Astrocyte (in vitro differentiated cells and primary cell): ENCODE measurements around the gene ST6GALNAC3. TPM values are rescaled to one million over a fixed set of nuclear protein-coding genes. Genes with fewer than 3 reads are reported as not detected.

Experiments used
- DNase-seq: peaks from one replicate; pipeline ENCODE4 v3.0.0-alpha.2; 2010; ENCODE audit warnings: low read depth
- FAIRE-seq: peaks from 2 replicates; lab custom pipeline; 2011; peaks lifted over from hg19 to GRCh38; lab: Jason Lieb, UNC
- H2AFZ ChIP-seq: 2 replicates; pipeline ENCODE4 v1.6.0; 2012; ENCODE audit warnings: low read depth, low read length, inconsistent platforms
- H3K27ac ChIP-seq: 2 replicates; pipeline ENCODE4 v1.5.1; 2011; ENCODE audit warnings: low read depth, low read length, inconsistent platforms
- H3K27me3 ChIP-seq: 2 replicates; pipeline ENCODE4 v1.6.0; 2011; ENCODE audit warnings: low read length, inconsistent platforms; ENCODE audit not compliant: insufficient read depth
- H3K36me3 ChIP-seq: 2 replicates; pipeline ENCODE4 v1.5.1; 2011; ENCODE audit warnings: low read length, inconsistent platforms; ENCODE audit not compliant: insufficient read depth
- H3K4me1 ChIP-seq: 2 replicates; pipeline ENCODE4 v1.5.1; 2011; ENCODE audit warnings: low read length, inconsistent platforms; ENCODE audit not compliant: insufficient read depth
- H3K4me2 ChIP-seq: 2 replicates; pipeline ENCODE4 v1.6.0; 2012; ENCODE audit warnings: low read length, inconsistent platforms
- H3K4me3 ChIP-seq: 2 replicates; pipeline ENCODE4 v1.5.1; 2011; ENCODE audit warnings: low read depth, mild to moderate bottlenecking, low read length, inconsistent platforms; ENCODE audit not compliant: insufficient read depth
- H3K79me2 ChIP-seq: 2 replicates; pipeline ENCODE4 v1.6.0; 2012; ENCODE audit warnings: mild to moderate bottlenecking, low read length, inconsistent platforms; ENCODE audit not compliant: insufficient read depth
- H3K9ac ChIP-seq: 2 replicates; pipeline ENCODE4 v1.6.0; 2012; ENCODE audit warnings: mild to moderate bottlenecking, low read length, inconsistent platforms
- H3K9me3 ChIP-seq: 2 replicates; pipeline ENCODE4 v1.5.1; 2012; ENCODE audit warnings: low read depth, mild to moderate bottlenecking, low read length, inconsistent platforms; ENCODE audit not compliant: insufficient read depth
- H4K20me1 ChIP-seq: 2 replicates; pipeline ENCODE4 v1.6.0; 2012; ENCODE audit warnings: low read length, inconsistent platforms; ENCODE audit not compliant: insufficient read depth
- H3K27ac Mint-ChIP-seq: one replicate; pipeline ENCODE4 v1.8.0; 2021; ENCODE audit warnings: mild to moderate bottlenecking, mixed read lengths; ENCODE audit not compliant: unreplicated experiment
- H3K27me3 Mint-ChIP-seq: one replicate; pipeline ENCODE4 v1.8.0; 2021; ENCODE audit warnings: low read depth, mixed read lengths; ENCODE audit not compliant: unreplicated experiment
- H3K36me3 Mint-ChIP-seq: one replicate; pipeline ENCODE4 v1.8.0; 2021; ENCODE audit warnings: low read depth, mixed read lengths; ENCODE audit not compliant: unreplicated experiment
- H3K4me1 Mint-ChIP-seq: one replicate; pipeline ENCODE4 v1.8.0; 2021; ENCODE audit warnings: low read depth, mixed read lengths; ENCODE audit not compliant: unreplicated experiment
- H3K4me3 Mint-ChIP-seq: one replicate; pipeline ENCODE4 v1.8.0; 2021; ENCODE audit warnings: mild to moderate bottlenecking, moderate library complexity, mixed read lengths; ENCODE audit not compliant: unreplicated experiment
- H3K9me3 Mint-ChIP-seq: one replicate; pipeline ENCODE4 v1.8.0; 2021; ENCODE audit warnings: mild to moderate bottlenecking, mixed read lengths; ENCODE audit not compliant: unreplicated experiment
- EZH2 ChIP-seq: IDR thresholded peaks from 2 replicates; pipeline ENCODE4 v1.6.1; 2012; ENCODE audit warnings: mild to moderate bottlenecking, low read length, inconsistent platforms; ENCODE audit not compliant: insufficient read depth
- total RNA-seq: library from RNA; stranded (reverse); gene quantifications from 2 replicates; pipeline ENCODE4 v1.2.1, GENCODE V29; 2021
- TF ChIP-seq, protein P1 (sequence below): IDR thresholded peaks from 2 replicates; pipeline ENCODE4 v1.5.1; 2011; ENCODE audit warnings: low read depth, mild to moderate bottlenecking, inconsistent platforms, low read length, moderate library complexity; ENCODE audit not compliant: insufficient read depth

The ST6GALNAC3 gene
- total RNA-seq, 1 donor from 2014 or later, result 3.2 TPM

GRCh38 chr1:76611770-76612445 is 537.4 kb downstream of the ST6GALNAC3 start:
- H3K4me3 Mint-ChIP-seq, result no peak overlapping the region

DNA sequence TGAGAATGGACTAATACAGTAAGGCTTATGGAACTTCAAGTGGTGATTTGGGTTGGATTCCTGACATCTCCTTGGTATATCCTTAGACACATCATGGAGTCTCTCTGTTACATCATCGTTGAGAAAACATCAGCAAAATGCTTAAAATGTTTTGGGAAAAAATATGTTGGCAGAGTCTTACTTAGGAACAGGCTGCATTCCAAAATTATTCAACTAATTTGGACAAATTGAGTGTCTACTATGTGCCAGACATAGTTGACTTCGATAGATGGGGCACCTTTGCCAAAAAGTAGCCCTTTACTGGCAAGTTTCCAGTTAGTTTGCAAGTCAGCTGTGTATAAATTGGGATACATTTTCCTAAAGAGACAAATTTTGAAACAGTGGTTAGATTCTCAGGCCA is 539.3 kb downstream of the ST6GALNAC3 start:
- H3K4me2 ChIP-seq, result no peak overlapping the region
- no peaks in the 10 kb centered on the region for H3K36me3 Mint-ChIP-seq
- H3K9ac ChIP-seq, result no peak overlapping the region
- TF ChIP-seq, protein P1, sequence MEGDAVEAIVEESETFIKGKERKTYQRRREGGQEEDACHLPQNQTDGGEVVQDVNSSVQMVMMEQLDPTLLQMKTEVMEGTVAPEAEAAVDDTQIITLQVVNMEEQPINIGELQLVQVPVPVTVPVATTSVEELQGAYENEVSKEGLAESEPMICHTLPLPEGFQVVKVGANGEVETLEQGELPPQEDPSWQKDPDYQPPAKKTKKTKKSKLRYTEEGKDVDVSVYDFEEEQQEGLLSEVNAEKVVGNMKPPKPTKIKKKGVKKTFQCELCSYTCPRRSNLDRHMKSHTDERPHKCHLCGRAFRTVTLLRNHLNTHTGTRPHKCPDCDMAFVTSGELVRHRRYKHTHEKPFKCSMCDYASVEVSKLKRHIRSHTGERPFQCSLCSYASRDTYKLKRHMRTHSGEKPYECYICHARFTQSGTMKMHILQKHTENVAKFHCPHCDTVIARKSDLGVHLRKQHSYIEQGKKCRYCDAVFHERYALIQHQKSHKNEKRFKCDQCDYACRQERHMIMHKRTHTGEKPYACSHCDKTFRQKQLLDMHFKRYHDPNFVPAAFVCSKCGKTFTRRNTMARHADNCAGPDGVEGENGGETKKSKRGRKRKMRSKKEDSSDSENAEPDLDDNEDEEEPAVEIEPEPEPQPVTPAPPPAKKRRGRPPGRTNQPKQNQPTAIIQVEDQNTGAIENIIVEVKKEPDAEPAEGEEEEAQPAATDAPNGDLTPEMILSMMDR, result no peak
- no peak for TF ChIP-seq EZH2
- no peaks in the 10 kb centered on the region for H3K4me1 Mint-ChIP-seq
- H4K20me1 ChIP-seq, result no peaks in the 10 kb centered on the region
- H3K27ac Mint-ChIP-seq, result no peak overlapping the region
- no peak overlapping the region for H3K27ac ChIP-seq
- FAIRE-seq (no peak), DNase-seq (no peak)
- H3K36me3 ChIP-seq, result no peaks in the 10 kb centered on the region
- H3K4me3 Mint-ChIP-seq, result no peak overlapping the region
- no peak overlapping the region for H3K4me3 ChIP-seq
- no peaks in the 10 kb centered on the region for H3K9me3 Mint-ChIP-seq
- no peaks in the 10 kb centered on the region for H3K27me3 ChIP-seq
- no peaks in the 10 kb centered on the region for H3K79me2 ChIP-seq
- H3K9me3 ChIP-seq, result no peaks in the 10 kb centered on the region
- H3K4me1 ChIP-seq, result no peaks in the 10 kb centered on the region
- peaks cover 2% of the 10 kb centered on the region for H3K27me3 Mint-ChIP-seq
- no peak overlapping the region for H2AFZ ChIP-seq

More at GRCh38 chr1:76611770-76612445, 537.4 kb downstream of the ST6GALNAC3 start:
- no peak overlapping the region for H3K4me2 ChIP-seq
- no peaks in the 10 kb centered on the region for H3K9me3 Mint-ChIP-seq
- no peaks in the 10 kb centered on the region for H3K9me3 ChIP-seq
- TF ChIP-seq EZH2, result no peak
- no peak overlapping the region for H3K27ac ChIP-seq
- no peak overlapping the region for H3K4me3 ChIP-seq
- H3K79me2 ChIP-seq, result no peaks in the 10 kb centered on the region
- no peaks in the 10 kb centered on the region for H4K20me1 ChIP-seq
- no peaks in the 10 kb centered on the region for H3K4me1 ChIP-seq
- no peaks in the 10 kb centered on the region for H3K36me3 Mint-ChIP-seq
- peaks cover 2% of the 10 kb centered on the region for H3K27me3 Mint-ChIP-seq
- H3K9ac ChIP-seq, result no peak overlapping the region
- no peak overlapping the region for H2AFZ ChIP-seq
- no peak for DNase-seq
- FAIRE-seq, result no peak
- no peaks in the 10 kb centered on the region for H3K27me3 ChIP-seq
- no peak overlapping the region for H3K27ac Mint-ChIP-seq
- no peaks in the 10 kb centered on the region for H3K4me1 Mint-ChIP-seq
- no peaks in the 10 kb centered on the region for H3K36me3 ChIP-seq

DNA sequence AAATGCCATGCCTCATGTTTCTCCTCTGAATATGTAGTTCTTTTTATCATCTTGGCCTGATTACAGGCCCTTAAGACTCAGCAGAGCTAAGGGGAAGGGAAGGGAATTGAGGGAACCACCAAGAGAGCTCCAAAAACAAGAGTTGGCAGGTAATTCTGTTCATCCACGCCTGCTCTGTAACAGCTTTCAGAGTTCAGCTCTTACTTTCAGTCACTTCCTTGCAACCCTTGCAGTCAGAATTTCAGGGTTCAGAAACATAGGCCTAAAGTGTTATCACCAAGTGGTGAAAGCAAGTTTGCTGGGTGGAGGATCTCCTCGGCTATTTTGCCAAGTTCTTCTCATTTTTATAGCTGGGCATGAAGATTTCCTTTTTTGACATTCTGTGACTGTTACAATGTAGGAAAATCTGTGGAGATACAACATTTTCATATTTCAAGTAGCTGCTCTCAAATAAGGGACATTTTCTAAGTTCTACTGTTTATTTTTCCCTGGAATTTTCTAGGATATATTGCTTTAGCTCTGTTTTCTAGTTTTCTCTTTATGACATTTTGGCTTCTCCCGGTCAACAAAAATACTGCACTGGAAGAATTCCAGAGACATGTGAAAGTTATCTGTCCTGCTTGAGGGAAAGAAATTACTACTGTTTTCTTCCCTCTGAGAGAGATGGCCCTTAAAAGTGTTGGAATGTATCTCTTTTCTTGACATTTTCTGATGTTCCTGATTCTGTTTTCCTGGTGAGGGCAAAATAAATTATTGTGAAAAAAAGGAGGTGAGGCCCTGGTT is 540.9 kb downstream of the ST6GALNAC3 start:
- Mint-ChIP-seq H3K36me3 (no peaks in the 10 kb centered on the region), H3K27ac (no peak overlapping the region), H3K4me3 (no peak overlapping the region), H3K9me3 (no peaks in the 10 kb centered on the region), H3K4me1 (no peaks in the 10 kb centered on the region), H3K27me3 (peaks cover 9% of the 10 kb centered on the region)
- Histone ChIP-seq H2AFZ (no peak overlapping the region), H3K79me2 (no peaks in the 10 kb centered on the region), H4K20me1 (no peaks in the 10 kb centered on the region), H3K27ac (no peak overlapping the region), H3K4me1 (no peaks in the 10 kb centered on the region), H3K36me3 (no peaks in the 10 kb centered on the region), H3K4me2 (no peak overlapping the region), H3K4me3 (no peak overlapping the region), H3K9ac (no peak overlapping the region), H3K9me3 (no peaks in the 10 kb centered on the region), H3K27me3 (no peaks in the 10 kb centered on the region)
- no peak for TF ChIP-seq EZH2
- TF ChIP-seq, protein P1, result no peak
- DNase-seq (no peak), FAIRE-seq (no peak)
